Measurements from ENCODE around the gene ERBB4.
"Not testable (repeated sequence)": the region's sequence is repeated elsewhere in the genome, so short reads cannot be mapped to it uniquely, and the experiment has no call there.

Gene ERBB4

DNA sequence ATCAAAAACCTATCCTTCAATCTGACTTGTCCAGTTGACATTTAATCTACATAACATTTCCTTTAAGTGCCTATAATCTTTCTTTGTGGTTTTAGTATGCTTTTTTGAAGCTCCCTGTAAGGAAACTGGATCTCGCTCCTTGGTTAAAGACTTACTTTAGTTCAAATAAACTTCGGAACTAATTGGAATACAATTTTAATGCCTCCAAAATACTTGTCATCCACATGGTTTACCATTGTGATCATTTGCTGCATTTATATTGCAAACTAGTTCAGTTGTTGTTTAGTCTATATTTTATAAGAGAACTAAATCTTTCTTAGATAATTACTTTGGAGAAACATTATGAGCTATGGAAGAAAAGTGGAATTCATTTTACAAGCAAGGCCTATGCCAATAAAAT, 496.0 kb downstream of the ERBB4 start:
- no peak for DNase-seq

DNA sequence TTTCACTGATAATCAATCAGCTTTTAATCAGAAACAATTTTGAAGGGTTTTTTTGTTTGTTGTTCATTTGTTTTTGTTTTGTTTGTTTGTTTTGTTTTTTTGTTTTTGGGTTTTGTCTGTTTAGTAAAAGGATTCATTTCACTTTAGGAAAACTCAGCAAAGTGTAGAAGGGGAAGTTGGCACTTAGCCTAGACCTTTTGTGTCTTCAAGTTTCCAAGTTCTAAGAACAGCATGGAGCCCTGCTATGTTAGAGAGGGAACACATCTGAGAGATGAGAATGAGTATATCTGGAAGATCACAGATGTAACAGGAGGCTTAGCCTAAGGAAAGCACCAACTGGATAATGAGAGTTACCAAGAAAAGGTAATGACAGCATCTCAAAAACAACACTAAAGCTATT, 501.5 kb downstream of the ERBB4 start:
- no peak for DNase-seq

- no peak for DNase-seq
Observed at GRCh38 chr2:212034841-212035585, 503.6 kb downstream of the ERBB4 start.

DNA sequence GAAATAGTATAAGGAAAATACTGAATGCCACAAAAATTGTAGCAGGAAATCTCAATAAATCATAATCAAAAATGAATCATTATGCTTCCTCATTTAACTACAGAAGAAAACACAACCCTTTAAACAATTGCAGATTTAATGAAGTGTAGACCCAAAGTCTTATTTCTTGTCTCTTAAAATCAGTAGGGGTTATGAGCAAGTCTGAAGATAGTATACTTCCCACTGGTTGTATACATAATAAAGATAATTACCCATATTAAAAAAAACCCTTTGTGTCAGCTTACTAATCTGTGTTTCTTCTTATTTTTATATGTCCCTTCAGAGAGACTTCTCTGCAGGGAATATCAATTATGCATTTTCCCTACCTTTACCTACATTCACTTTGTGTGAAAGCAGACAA, 504.7 kb downstream of the ERBB4 start:
- no peak for DNase-seq

DNA sequence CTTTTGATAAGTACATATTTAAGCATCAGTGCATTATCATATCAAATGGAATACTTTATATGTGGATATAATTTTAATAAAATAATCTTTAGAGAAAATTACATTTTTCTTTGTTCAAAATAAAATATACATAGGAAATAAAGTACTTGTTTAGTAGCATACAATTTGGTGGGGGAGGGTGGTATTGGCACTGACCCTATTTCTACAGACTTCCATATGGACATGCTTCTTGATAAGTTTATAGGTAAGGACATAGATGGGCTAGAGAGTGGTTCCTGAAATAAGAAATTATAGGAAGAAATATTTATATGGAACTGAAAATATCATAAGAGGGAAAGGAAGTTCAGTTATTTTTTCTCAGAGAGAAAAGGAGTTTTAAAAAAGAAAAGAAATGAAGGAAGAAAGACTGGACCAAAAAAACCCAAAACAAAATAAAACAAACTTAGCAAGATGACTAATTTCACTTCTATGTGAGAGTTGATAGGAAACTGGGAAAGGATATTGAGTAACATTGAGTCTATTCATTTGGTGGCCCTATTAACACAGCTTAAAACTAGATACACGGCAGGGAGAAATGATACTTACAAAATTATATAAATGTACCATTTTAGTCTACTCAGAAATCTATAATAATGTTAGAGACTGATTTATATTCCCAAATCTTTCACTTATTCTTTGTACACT, 505.9 kb downstream of the ERBB4 start:
- DNase-seq: peak; percentile 45

GRCh38 chr2:212032032-212032431, 506.6 kb downstream of the ERBB4 start:
- DNase-seq: peak; percentile 85

DNA sequence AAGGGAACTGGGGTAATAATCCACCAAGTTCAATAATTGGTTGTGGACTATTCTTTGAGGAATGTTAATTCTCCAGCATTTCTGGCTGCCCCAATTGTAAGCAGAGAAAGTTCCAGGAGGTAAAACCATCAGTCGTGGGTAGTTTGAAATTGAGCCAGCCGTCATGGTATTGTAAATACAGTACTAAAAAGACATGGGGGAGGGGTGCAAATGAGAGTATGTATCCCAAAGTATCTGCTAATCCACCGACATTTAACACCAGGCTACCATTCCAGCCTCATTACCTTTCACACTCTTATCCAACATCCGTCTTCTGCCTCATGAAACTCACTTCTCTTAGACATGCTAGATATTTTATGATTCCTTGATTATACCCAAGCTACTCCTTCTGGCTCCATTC, 507.9 kb downstream of the ERBB4 start:
- DNase-seq: no peak

- DNase-seq: no peak
Observed at GRCh38 chr2:212028798-212029394, 509.7 kb downstream of the ERBB4 start.

- DNase-seq: peak; percentile 52
Observed at GRCh38 chr2:212027681-212028628, 510.6 kb downstream of the ERBB4 start.

GRCh38 chr2:212024040-212024439, 514.6 kb downstream of the ERBB4 start:
- DNase-seq: no peak

- no peak for DNase-seq
Observed at GRCh38 chr2:212022966-212023365, 515.6 kb downstream of the ERBB4 start.

- peak; percentile 87 for DNase-seq
Observed at GRCh38 chr2:212021947-212022346, 516.7 kb downstream of the ERBB4 start.

DNA sequence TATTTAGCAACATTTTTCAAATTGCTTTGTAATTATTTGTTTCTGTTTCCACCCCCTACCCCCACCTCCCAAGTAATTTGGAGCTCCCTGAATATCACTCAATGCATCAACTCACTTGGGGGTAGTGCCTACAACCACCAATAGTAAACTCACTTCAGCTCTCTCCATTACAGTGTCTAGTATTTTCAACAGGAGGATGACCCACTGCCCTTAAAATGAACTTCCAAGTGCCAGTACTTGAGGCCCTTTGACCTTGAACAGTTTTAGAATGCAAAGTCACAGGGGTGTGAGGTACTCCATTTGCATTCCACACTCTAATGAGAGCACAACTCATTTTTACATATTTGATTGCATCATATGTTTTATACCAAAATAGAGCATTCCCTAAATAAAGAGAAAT, 523.0 kb downstream of the ERBB4 start:
- DNase-seq: no peak

DNA sequence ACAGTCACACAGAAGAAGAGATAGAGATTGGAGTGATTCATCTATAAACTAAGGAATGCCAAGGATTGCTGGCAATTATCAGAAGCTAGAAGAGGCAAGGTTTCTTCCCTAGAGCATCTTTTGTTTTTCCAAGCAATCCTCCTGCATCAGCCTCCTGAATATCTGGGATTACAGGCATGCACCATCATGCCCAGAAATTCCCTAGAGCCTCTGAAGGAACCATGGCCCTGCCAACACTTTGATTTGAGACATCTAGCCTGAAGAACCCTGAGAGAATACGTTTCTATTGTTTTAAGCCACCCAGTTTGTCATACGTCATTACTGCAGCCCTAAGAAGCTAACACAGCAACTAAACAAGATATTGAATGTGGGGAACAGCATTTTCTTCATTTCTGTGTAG, 525.0 kb downstream of the ERBB4 start:
- peak; percentile 32 for DNase-seq

DNA sequence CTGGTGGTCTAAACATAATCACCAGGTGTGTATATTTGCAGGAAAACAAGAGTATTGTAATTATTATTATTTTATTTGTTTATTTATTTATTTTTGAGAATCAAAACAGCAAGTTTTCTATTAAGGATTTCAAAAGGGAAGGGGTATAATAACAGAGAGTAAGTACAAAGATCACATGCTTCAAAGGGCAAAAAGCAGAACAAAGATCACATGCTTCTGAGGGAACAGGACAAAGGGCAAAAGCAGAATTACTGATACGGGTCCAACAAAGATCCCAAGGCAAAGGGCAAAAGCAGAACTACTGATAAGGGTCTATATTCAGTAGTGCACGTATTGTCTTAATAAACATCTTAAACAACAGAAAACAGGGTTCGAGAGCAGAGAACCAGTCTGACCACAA, 528.3 kb downstream of the ERBB4 start:
- not testable (repeated sequence) for DNase-seq

- DNase-seq: no peak
Observed at GRCh38 chr2:212007972-212008371, 530.6 kb downstream of the ERBB4 start.

- peak; percentile 27 for DNase-seq
Observed at GRCh38 chr2:212005085-212005671, 533.4 kb downstream of the ERBB4 start.

- no peak for DNase-seq
Observed at GRCh38 chr2:212001325-212001724, 537.3 kb downstream of the ERBB4 start.

DNA sequence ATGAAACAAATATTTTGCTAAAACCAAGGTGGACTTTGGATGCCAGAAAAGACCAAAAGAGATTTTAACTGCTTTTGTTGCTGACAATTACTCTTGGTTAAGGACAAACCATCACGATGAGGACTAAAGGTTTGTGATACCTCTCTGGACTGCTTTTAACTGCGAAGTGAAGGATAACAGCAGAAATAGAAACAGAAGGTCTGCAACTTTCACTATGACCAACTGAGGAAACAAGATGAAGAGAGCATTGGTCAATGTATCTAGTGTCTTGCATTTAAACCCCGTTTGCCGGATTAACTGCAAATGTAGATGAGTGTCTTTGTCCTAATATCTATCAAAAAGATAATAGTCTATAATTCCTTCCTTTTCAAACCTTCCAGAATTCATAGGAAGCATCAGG, 541.7 kb downstream of the ERBB4 start:
- no peak for DNase-seq

DNA sequence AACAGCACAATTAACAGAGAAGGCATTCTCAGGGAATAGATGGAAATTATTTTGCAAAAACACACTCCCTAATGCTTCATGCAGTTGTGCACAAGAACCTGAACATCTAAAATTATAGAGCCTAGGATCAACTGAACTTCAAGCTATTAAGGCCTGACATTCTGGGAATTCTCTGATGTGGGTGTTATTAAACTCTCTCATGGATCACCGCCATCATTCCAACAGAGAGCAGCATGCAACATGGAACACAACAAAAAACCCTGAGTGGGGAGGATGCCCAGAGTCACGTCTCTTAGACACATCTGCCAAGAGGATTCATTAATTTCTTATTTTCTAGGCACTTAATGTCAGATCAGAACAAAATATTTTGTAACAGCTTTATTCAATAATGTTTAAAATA, 543.8 kb downstream of the ERBB4 start:
- DNase-seq: no peak

- DNase-seq: no peak
Observed at GRCh38 chr2:211990335-211990734, 548.3 kb downstream of the ERBB4 start.

DNA sequence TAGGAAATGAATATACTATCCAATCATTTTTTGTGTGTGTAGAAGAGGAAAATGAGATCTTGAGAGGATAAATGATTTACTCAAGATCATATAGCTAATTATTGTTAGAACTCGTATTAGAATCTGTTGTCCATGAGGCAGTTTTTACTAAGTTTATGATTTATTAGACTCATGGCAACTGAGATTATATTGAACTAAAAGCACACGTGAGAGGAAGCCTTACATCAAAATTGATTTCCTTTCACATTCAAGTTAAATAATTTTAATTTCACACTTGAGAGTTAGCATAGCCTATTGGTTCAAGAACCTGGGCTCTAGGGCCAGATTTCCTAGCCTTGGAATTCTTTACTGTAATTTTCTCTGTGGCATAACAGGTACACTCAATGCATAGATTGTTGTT, 552.3 kb downstream of the ERBB4 start:
- DNase-seq: no peak

GRCh38 chr2:211985393-211985792, 553.2 kb downstream of the ERBB4 start:
- no peak for DNase-seq
